Measurements from ENCODE around the gene MCF2.

GRCh38 chrX:139720136-139720535 lies 12.2 kb upstream of the MCF2 start:
- TF ChIP-seq YY1 (IDR thresholded peaks at IDR 0.05; ENCODE audit: insufficient read depth, insufficient read length) (no peak), ZNF274 (IDR thresholded peaks at IDR 0.05; ENCODE audit: low read depth, low read length) (no peak), SUZ12 (IDR thresholded peaks at IDR 0.05; ENCODE audit: extremely low read depth, insufficient read depth, insufficient read length) (no peak)

Data from NT2/D1 (cell line).